HEK293 (cell line): ENCODE data around the gene LCN6.

Source experiments
- KLF16 ChIP-seq: fragments of 450-650 bp; formaldehyde crosslinking; IDR thresholded peaks from 2 replicates; pipeline ENCODE4 v1.5.1; 2017; ENCODE audit warnings: missing biosample characterization, missing genetic modification characterization
- ZBTB1 ChIP-seq: fragments of 450-650 bp; formaldehyde crosslinking; IDR thresholded peaks from 2 replicates; pipeline ENCODE4 v1.5.1; 2016; ENCODE audit warnings: missing biosample characterization, missing genetic modification characterization
- ZBTB17 ChIP-seq: fragments of 450-650 bp; formaldehyde crosslinking; IDR thresholded peaks from 2 replicates; pipeline ENCODE4 v1.5.1; 2016; ENCODE audit warnings: missing biosample characterization, missing genetic modification characterization
- ZBTB7A ChIP-seq: fragments of 450-650 bp; formaldehyde crosslinking; IDR thresholded peaks from 2 replicates; pipeline ENCODE4 v1.5.1; 2016; ENCODE audit warnings: low read depth, missing biosample characterization, missing genetic modification characterization
- ZNF121 ChIP-seq: fragments of 450-650 bp; formaldehyde crosslinking; IDR thresholded peaks from 2 replicates; pipeline ENCODE4 v1.5.1; 2016; ENCODE audit warnings: missing biosample characterization, missing genetic modification characterization
- ZNF138 ChIP-seq: fragments of 450-650 bp; formaldehyde crosslinking; IDR thresholded peaks from 2 replicates; pipeline ENCODE4 v1.5.1; 2016; ENCODE audit warnings: missing biosample characterization, missing genetic modification characterization, borderline replicate concordance
- ZNF16 ChIP-seq: fragments of 450-650 bp; formaldehyde crosslinking; IDR thresholded peaks from 2 replicates; pipeline ENCODE4 v1.5.1; 2016; ENCODE audit warnings: low read depth, missing biosample characterization, missing genetic modification characterization
- ZNF174 ChIP-seq: fragments of 450-650 bp; formaldehyde crosslinking; IDR thresholded peaks from 2 replicates; pipeline ENCODE4 v1.5.0; 2017; ENCODE audit warnings: missing biosample characterization, mild to moderate bottlenecking, missing genetic modification characterization
- ZNF362 ChIP-seq: fragments of 450-650 bp; formaldehyde crosslinking; IDR thresholded peaks from 2 replicates; pipeline ENCODE4 v1.5.1; 2016; ENCODE audit warnings: missing biosample characterization, missing genetic modification characterization
- ZNF830 ChIP-seq: fragments of 450-650 bp; IDR thresholded peaks from 2 replicates; pipeline ENCODE4 v1.5.0; 2018; ENCODE audit warnings: missing biosample characterization, missing genetic modification characterization, low read depth, mild to moderate bottlenecking, moderate library complexity
- TF ChIP-seq, protein P1 (sequence below): fragments of 450-650 bp; formaldehyde crosslinking; IDR thresholded peaks from 2 replicates; pipeline ENCODE4 v1.5.1; 2016; ENCODE audit warnings: missing biosample characterization, missing genetic modification characterization, low read depth
- TF ChIP-seq, protein P2 (sequence below): fragments of 450-650 bp; formaldehyde crosslinking; IDR thresholded peaks from 2 replicates; pipeline ENCODE4 v1.5.1; 2016; ENCODE audit warnings: missing biosample characterization, missing genetic modification characterization

DNA sequence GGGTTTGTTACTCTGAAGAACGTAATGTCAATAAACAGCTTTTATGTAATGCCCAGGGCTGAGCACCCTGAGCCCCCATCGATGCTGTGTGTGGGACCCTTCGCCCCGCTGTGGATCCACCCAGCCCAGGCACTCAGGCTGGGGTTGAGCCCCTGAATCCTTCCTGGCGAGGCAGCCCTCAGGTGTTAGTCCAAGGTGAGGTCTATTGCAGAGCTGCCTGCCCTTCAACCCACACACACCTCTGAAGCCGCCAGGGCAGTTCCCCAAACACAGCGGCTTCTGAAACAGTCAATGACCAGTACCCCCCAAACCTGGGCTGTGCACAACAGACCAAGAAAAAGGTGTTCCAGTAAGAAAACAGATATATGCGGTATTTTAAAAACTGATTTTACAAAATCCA is 24.3 kb downstream of the LCN6 start:
- TF ChIP-seq, protein P1, sequence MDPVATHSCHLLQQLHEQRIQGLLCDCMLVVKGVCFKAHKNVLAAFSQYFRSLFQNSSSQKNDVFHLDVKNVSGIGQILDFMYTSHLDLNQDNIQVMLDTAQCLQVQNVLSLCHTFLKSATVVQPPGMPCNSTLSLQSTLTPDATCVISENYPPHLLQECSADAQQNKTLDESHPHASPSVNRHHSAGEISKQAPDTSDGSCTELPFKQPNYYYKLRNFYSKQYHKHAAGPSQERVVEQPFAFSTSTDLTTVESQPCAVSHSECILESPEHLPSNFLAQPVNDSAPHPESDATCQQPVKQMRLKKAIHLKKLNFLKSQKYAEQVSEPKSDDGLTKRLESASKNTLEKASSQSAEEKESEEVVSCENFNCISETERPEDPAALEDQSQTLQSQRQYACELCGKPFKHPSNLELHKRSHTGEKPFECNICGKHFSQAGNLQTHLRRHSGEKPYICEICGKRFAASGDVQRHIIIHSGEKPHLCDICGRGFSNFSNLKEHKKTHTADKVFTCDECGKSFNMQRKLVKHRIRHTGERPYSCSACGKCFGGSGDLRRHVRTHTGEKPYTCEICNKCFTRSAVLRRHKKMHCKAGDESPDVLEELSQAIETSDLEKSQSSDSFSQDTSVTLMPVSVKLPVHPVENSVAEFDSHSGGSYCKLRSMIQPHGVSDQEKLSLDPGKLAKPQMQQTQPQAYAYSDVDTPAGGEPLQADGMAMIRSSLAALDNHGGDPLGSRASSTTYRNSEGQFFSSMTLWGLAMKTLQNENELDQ (tag by site-specific recombination) = no peak
- no peak for TF ChIP-seq ZBTB17 (tag by site-specific recombination)
- no peak for TF ChIP-seq ZNF121 (tag by site-specific recombination)
- no peak for TF ChIP-seq ZNF362
- TF ChIP-seq ZNF16 (tag by site-specific recombination) = no peak
- TF ChIP-seq, protein P2, sequence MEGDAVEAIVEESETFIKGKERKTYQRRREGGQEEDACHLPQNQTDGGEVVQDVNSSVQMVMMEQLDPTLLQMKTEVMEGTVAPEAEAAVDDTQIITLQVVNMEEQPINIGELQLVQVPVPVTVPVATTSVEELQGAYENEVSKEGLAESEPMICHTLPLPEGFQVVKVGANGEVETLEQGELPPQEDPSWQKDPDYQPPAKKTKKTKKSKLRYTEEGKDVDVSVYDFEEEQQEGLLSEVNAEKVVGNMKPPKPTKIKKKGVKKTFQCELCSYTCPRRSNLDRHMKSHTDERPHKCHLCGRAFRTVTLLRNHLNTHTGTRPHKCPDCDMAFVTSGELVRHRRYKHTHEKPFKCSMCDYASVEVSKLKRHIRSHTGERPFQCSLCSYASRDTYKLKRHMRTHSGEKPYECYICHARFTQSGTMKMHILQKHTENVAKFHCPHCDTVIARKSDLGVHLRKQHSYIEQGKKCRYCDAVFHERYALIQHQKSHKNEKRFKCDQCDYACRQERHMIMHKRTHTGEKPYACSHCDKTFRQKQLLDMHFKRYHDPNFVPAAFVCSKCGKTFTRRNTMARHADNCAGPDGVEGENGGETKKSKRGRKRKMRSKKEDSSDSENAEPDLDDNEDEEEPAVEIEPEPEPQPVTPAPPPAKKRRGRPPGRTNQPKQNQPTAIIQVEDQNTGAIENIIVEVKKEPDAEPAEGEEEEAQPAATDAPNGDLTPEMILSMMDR (tag by site-specific recombination) = no peak
- no peak for TF ChIP-seq ZNF830 (tag by site-specific recombination)
- no peak for TF ChIP-seq ZNF174
- TF ChIP-seq KLF16 (tag by site-specific recombination) = no peak
- no peak for TF ChIP-seq ZBTB7A (tag by site-specific recombination)
- TF ChIP-seq ZNF138 (tag by site-specific recombination) = no peak
- no peak for TF ChIP-seq ZBTB1 (tag by site-specific recombination)
